HG02759 (cell line): Measurements from ENCODE around the gene GPN2.

Experiments used
- ATAC-seq: cut with Tn5 transposase; IDR thresholded peaks from one replicate; pipeline ENCODE4 v1.9.1; 2021; ENCODE audit warnings: mild to moderate bottlenecking, moderate library complexity; ENCODE audit not compliant: unreplicated experiment

The GPN2 gene

GRCh38 chr1:26889551-26890466, at the start of gene GPN2:
Gene GPN2 (minus strand): TSS chr1:26890283. CDS start chr1:26890096, 187 bp downstream.
- peak; percentile 88 for ATAC-seq

GRCh38 chr1:26938659-26939025, 48.6 kb upstream of the GPN2 start:
- ATAC-seq = no peak

GRCh38 chr1:26938004-26938658, 48.0 kb upstream of the GPN2 start:
- no peak for ATAC-seq

- no peak for ATAC-seq
These were observed 46.7 kb upstream of the GPN2 start for GRCh38 chr1:26936823-26937222.

- ATAC-seq = no peak
These were observed 42.4 kb upstream of the GPN2 start for GRCh38 chr1:26932531-26932930.

- no peak for ATAC-seq
These were observed 33.6 kb upstream of the GPN2 start for GRCh38 chr1:26923711-26924110.

- no peak for ATAC-seq
These were observed 32.8 kb upstream of the GPN2 start for GRCh38 chr1:26922901-26923300.

- no peak for ATAC-seq
These were observed 32.3 kb upstream of the GPN2 start for GRCh38 chr1:26922431-26922729.

- peak; percentile 96 for ATAC-seq
These were observed 31.7 kb upstream of the GPN2 start, which contains the start of gene NUDC for GRCh38 chr1:26921540-26922430. Gene NUDC (plus strand): TSS chr1:26921743. CDS start chr1:26921849, 106 bp downstream.

- peak; percentile 17 for ATAC-seq
These were observed 31.1 kb upstream of the GPN2 start for GRCh38 chr1:26921126-26921539.

GRCh38 chr1:26915204-26915842, 25.2 kb upstream of the GPN2 start:
- no peak for ATAC-seq

- no peak for ATAC-seq
These were observed 23.9 kb upstream of the GPN2 start, which contains the start of gene NR0B2 for GRCh38 chr1:26913754-26914619. Gene NR0B2 (minus strand): TSS chr1:26913975. CDS start chr1:26913940, 35 bp downstream.

- no peak for ATAC-seq
These were observed 23.3 kb upstream of the GPN2 start for GRCh38 chr1:26913389-26913753.

GRCh38 chr1:26912147-26912490, 22.0 kb upstream of the GPN2 start:
- no peak for ATAC-seq

GRCh38 chr1:26911399-26912146, 21.5 kb upstream of the GPN2 start:
- no peak for ATAC-seq

GRCh38 chr1:26910343-26911160, 20.5 kb upstream of the GPN2 start:
- no peak for ATAC-seq

- ATAC-seq = no peak
These were observed 19.9 kb upstream of the GPN2 start for GRCh38 chr1:26909951-26910342.
